GM21576 (cell line): ENCODE results near the gene TMEM267.
"Not testable (repeated sequence)": the region's sequence is repeated elsewhere in the genome, so short reads cannot be mapped to it uniquely, and the experiment has no call there.

Source experiments
- ATAC-seq: cut with Tn5 transposase; IDR thresholded peaks from one replicate; pipeline ENCODE4 v1.9.1; 2021; ENCODE audit warnings: mild to moderate bottlenecking, moderate library complexity; ENCODE audit not compliant: unreplicated experiment

TMEM267 gene

GRCh38 chr5:43483298-43484105 lies at the start of gene TMEM267:
TSS of gene TMEM267 (minus strand) at chr5:43483865. CDS start at chr5:43453969, 29,896 bp downstream.
- ATAC-seq: peak; percentile 88

- ATAC-seq: peak; percentile 63
These were observed 47.0 kb upstream of the TMEM267 start for GRCh38 chr5:43530648-43531047.

- no peak for ATAC-seq
These were observed 40.0 kb upstream of the TMEM267 start for GRCh38 chr5:43523662-43524072.

- no peak for ATAC-seq
These were observed 37.0 kb upstream of the TMEM267 start for GRCh38 chr5:43520615-43521014.

GRCh38 chr5:43515678-43516048 lies 32.0 kb upstream of the TMEM267 start:
- no peak for ATAC-seq

- peak; percentile 99 for ATAC-seq
These were observed 31.4 kb upstream of the TMEM267 start, which contains the start of gene C5orf34 for GRCh38 chr5:43514816-43515677. TSS of gene C5orf34 (minus strand) at chr5:43515148. CDS start at chr5:43509339, 5,809 bp downstream.

GRCh38 chr5:43514471-43514815 lies 30.8 kb upstream of the TMEM267 start:
- ATAC-seq: peak; percentile 27

GRCh38 chr5:43514025-43514424 lies 30.4 kb upstream of the TMEM267 start:
- no peak for ATAC-seq

GRCh38 chr5:43511062-43511461 lies 27.4 kb upstream of the TMEM267 start:
- not testable (repeated sequence) for ATAC-seq

- no peak for ATAC-seq
These were observed 14.9 kb upstream of the TMEM267 start for GRCh38 chr5:43498581-43498980.

GRCh38 chr5:43497311-43498104 lies 13.8 kb upstream of the TMEM267 start:
- no peak for ATAC-seq

GRCh38 chr5:43491326-43491725 lies 7.7 kb upstream of the TMEM267 start:
- no peak for ATAC-seq

- no peak for ATAC-seq
These were observed 2.7 kb upstream of the TMEM267 start for GRCh38 chr5:43486353-43486752.

- no peak for ATAC-seq
These were observed 1.7 kb upstream of the TMEM267 start for GRCh38 chr5:43485406-43485805.

- peak; percentile 70 for ATAC-seq
These were observed 613 bp upstream of the TMEM267 start for GRCh38 chr5:43484106-43484849.

- no peak for ATAC-seq
These were observed 971 bp downstream of the TMEM267 start for GRCh38 chr5:43482490-43483297.

GRCh38 chr5:43469671-43470391 lies 13.8 kb downstream of the TMEM267 start:
- ATAC-seq: no peak

GRCh38 chr5:43467100-43467499 lies 16.6 kb downstream of the TMEM267 start:
- no peak for ATAC-seq

GRCh38 chr5:43465455-43465854 lies 18.2 kb downstream of the TMEM267 start:
- ATAC-seq: not testable (repeated sequence)
